Aorta (tissue), 5 donors: ENCODE data around the gene F2RL3. TPM values are rescaled to one million over a fixed set of nuclear protein-coding genes. Genes with fewer than 3 reads are reported as not detected.

Experiments
- ATAC-seq: fragments of 200-7000 bp; cut with Tn5 transposase; one replicate; pipeline ENCODE4 v1.9.1; 2022; ENCODE audit warnings: moderate library complexity; ENCODE audit not compliant: low FRiP score
- DNase-seq, 2 donors: peaks; one replicate each; pipeline ENCODE4 v3.0.0-alpha.2; 2020
- H3K27ac ChIP-seq, 2 donors: one replicate each; pipeline ENCODE4 v1.5.1; 2013; ENCODE audit warnings: low read length in 2 of 2, mild to moderate bottlenecking in 2 of 2, moderate library complexity in 2 of 2, control low read depth in 1 of 2, inconsistent platforms in 1 of 2, low read depth in 1 of 2
- H3K27me3 ChIP-seq, 2 donors: one replicate each; pipeline ENCODE4 v1.6.1; 2013; ENCODE audit warnings: control low read depth in 1 of 2, low read length in 1 of 2, mild to moderate bottlenecking in 1 of 2, moderate library complexity in 1 of 2; ENCODE audit not compliant: insufficient read depth in 2 of 2, control insufficient read depth in 1 of 2
- H3K36me3 ChIP-seq, 2 donors: one replicate each; pipeline ENCODE4 v1.6.1; 2013; ENCODE audit warnings: control low read depth in 1 of 2, low read length in 1 of 2, mild to moderate bottlenecking in 1 of 2; ENCODE audit not compliant: insufficient read depth in 2 of 2, control insufficient read depth in 1 of 2
- H3K4me1 ChIP-seq, 2 donors: one replicate each; pipeline ENCODE4 v1.6.1; 2013; ENCODE audit warnings: low read length in 2 of 2, control low read depth in 1 of 2, mild to moderate bottlenecking in 1 of 2, moderate library complexity in 1 of 2; ENCODE audit not compliant: insufficient read depth in 2 of 2, control insufficient read depth in 1 of 2
- H3K4me3 ChIP-seq, 2 donors: one replicate each; pipeline ENCODE4 v1.5.1; 2013; ENCODE audit warnings: low read length in 2 of 2, control low read depth in 1 of 2, mild to moderate bottlenecking in 1 of 2
- H3K9me3 ChIP-seq: one replicate; pipeline ENCODE4 v1.6.1; 2013; ENCODE audit warnings: mild to moderate bottlenecking, low read length; ENCODE audit not compliant: control insufficient read depth
- WGBS, 2 donors: extraction: QIAGEN DNeasy Blood & Tissue Kit; methylation state at CpG; one replicate each; pipeline ENCODE4 v1.1.7; 2013; 5-methylcytosine and 5-hydroxymethylcytosine counted together
- intact Hi-C, 2 donors: fragments of 100-400 bp; cut with DNase I; formaldehyde crosslinking; loops; one replicate each; pipeline versions ENCODE4 v1.14.2 to v1.15.0; 2022
- polyA plus RNA-seq, 2 donors: library from polyadenylated mRNA; stranded (reverse); fragments of 200-250 nt; gene quantifications; one replicate each; pipeline ENCODE4 v1.2.3, GENCODE V29; 2013
- total RNA-seq, 2 donors: library from RNA; stranded (reverse); fragmentation: NEBNext Ultra II Directional; extraction: Animal tissue kit (Norgen Biotek cat#: 25700); gene quantifications; one replicate each; pipeline ENCODE4 v1.2.1, GENCODE V29; 2021
- donor health status: healthy with polysubstance abuse.
- donor health status: Bipolar disorder and iron deficiency.
- donor health status: DM: no; HTN: no; CAD: no.
- donor health status: DM: no; HTN: no; CAD: no.
- donor health status: DM: yes; HTN: yes; CAD: no.

F2RL3 gene
- total and polyA plus RNA-seq, 4 donors: 0.13 to 9.9 (median 0.45) TPM

DNA sequence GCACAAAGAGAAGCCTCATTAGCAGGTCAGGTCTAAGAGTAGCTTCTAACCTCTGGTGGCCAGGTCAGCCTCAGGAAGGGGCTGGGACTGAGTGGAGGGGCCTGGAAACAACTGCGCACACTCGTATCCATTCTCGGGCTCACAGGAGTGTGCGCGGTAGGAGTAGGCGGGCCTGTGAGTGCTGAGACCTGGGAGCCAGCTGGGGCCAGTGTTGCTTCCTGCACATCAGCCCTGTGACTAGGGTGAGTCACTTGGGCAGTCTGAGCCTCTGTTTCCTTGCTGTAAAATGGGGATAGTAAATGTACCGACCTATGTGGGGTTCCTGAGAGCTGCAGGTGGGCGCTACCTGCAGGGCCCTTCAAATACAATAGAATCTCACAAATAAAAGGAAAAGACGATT, 32.7 kb upstream of the F2RL3 start:
- H3K4me3 ChIP-seq: no peak overlapping the region
- H3K27me3 ChIP-seq: no peaks in the 10 kb centered on the region
- no peak for ATAC-seq
- no peak overlapping the region for H3K27ac ChIP-seq
- no peaks in the 10 kb centered on the region for H3K4me1 ChIP-seq
- H3K9me3 ChIP-seq: no peaks in the 10 kb centered on the region
- no peak for DNase-seq
- intact Hi-C loops: no loop called here
- H3K36me3 ChIP-seq: peaks cover 4 to 10% of the 10 kb centered on the region in 2 donors
- WGBS, 2 donors: 95 to 96% methylated on average over 9 of the region's 9 CpGs

DNA sequence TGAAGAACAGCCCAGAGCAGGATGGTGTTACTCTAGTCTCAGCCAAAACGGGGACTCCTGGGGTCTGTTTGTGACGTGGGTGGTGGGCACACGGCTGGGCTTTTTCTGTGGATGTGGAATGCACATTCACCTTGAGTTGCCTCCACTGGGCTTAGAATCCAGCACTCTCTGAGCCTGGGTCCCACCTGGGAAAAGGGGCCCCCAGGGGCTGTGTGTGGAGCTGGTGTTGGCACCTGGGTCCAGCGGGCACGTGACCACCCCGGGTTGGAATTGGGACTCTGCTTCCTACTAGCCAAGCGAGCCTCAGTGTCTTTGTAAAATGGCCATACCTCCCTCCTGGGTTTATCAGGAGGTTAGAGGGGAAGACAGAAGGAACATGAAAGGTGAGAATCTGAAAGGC, 29.2 kb upstream of the F2RL3 start:
- ATAC-seq (no peak), DNase-seq (no peak)
- Histone ChIP-seq H3K4me1 (no peaks in the 10 kb centered on the region), H3K36me3 (peaks cover 3 to 10% of the 10 kb centered on the region in 2 donors), H3K4me3 (no peak overlapping the region), H3K27ac (no peak overlapping the region), H3K9me3 (no peaks in the 10 kb centered on the region), H3K27me3 (no peaks in the 10 kb centered on the region)
- intact Hi-C loops: no loop called here
- WGBS, 2 donors: 93 to 95% methylated on average over 7 of the region's 7 CpGs

DNA sequence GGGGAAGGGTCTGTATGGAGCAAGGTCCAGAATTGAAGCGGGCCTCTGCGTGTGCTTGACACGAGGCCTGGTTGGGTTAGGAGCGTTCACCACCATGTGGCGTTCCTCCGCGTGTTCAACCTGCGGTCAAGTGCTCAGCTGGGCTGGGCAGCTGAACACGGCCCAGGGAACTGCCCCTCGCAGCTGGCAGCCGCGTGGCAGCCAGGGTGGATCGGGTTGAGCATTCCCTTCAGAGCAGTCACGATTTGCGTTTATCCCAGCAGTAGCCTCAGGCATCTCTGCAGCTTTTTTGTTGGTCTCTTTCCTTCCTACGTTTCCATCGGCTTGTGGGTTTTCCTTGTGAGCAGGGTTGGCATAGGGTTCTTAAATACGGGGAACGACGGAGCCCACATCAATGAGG, 28.7 kb upstream of the F2RL3 start:
- WGBS, 2 donors: 90 to 92% methylated on average over 20 of the region's 20 CpGs

DNA sequence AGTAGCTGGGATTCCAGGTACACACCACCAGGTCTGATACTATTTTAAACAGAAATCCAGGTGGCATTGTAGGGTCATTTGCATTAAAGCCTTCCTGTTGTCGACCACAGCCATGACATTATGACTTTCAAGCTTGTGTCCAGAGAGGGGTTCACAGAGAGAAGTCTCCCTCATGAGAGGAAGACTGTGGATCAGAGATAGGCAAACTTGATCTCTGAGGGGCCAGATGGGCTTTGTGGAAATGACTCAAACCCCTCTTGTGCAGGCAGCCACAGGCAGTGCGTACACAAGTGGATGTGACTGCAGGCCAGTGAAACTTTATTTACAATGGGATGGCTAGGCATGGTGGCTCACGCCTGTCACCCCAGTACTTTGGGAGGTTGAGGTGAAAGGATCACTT, 27.8 kb upstream of the F2RL3 start:
- no peaks in the 10 kb centered on the region for H3K9me3 ChIP-seq
- no peaks in the 10 kb centered on the region for H3K4me1 ChIP-seq
- no peaks in the 10 kb centered on the region for H3K27me3 ChIP-seq
- WGBS, 2 donors: 87 to 95% methylated on average over 3 of the region's 3 CpGs
- H3K27ac ChIP-seq: no peak overlapping the region
- peaks cover 3 to 9% of the 10 kb centered on the region in 2 donors for H3K36me3 ChIP-seq
- intact Hi-C loops: no loop called here
- ATAC-seq: no peak
- no peak overlapping the region for H3K4me3 ChIP-seq
- DNase-seq: no peak

More for the DNA sequence above, 28.7 kb upstream of the F2RL3 start:
- Histone ChIP-seq H3K27me3 (no peaks in the 10 kb centered on the region), H3K4me3 (no peak overlapping the region), H3K4me1 (no peaks in the 10 kb centered on the region), H3K9me3 (no peaks in the 10 kb centered on the region), H3K27ac (no peak overlapping the region), H3K36me3 (peaks cover 3 to 9% of the 10 kb centered on the region in 2 donors)
- DNase-seq: no peak
- intact Hi-C loops: no loop called here
- no peak for ATAC-seq

- H3K36me3 ChIP-seq: peaks cover 3 to 9% of the 10 kb centered on the region in 2 donors
Observed at GRCh38 chr19:16861834-16862233, 27.0 kb upstream of the F2RL3 start.

DNA sequence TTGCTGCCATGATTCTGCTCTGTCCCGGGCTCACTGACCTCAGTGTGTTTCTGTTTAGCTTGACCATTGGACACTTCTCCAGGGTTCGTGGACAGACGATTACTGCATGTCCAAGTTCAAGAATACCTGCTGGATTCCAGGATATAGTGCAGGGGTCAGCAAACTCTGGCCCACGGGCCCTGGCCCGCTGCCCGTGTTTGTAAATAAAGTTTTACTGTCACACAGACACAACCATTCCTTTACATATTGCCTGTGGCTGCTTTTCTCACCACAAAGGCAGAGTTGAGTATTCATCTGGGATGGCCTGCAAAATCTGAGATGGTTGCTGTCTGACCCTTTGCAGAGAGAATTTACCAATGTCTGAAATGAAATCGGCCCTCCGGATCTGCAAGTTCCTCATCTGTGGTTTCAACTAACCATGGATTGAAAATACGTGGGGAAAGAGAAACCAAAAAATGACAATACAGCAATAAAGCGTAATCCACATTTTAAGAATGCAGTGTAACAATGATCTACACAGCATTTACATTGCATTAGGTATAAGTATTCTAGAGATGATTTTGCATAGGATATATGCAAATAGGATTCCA, 25.9 kb upstream of the F2RL3 start:
- 91 to 94% methylated on average over 10 of the region's 10 CpGs for WGBS, 2 donors
- no peak overlapping the region for H3K27ac ChIP-seq
- DNase-seq (no peak), ATAC-seq (no peak)
- peaks cover 3 to 12% of the 10 kb centered on the region in 2 donors for H3K36me3 ChIP-seq
- intact Hi-C loops: no loop called here
- no peaks in the 10 kb centered on the region for H3K9me3 ChIP-seq
- no peak overlapping the region for H3K4me3 ChIP-seq
- no peaks in the 10 kb centered on the region for H3K4me1 ChIP-seq
- no peaks in the 10 kb centered on the region for H3K27me3 ChIP-seq

More at GRCh38 chr19:16861834-16862233, 27.0 kb upstream of the F2RL3 start:
- ATAC-seq (no peak), DNase-seq (no peak)
- Histone ChIP-seq H3K27ac (no peak overlapping the region), H3K4me1 (no peaks in the 10 kb centered on the region), H3K4me3 (no peak overlapping the region), H3K27me3 (no peaks in the 10 kb centered on the region), H3K9me3 (no peaks in the 10 kb centered on the region)
- intact Hi-C loops: no loop called here
- 87 to 89% methylated on average over 5 of the region's 5 CpGs for WGBS, 2 donors

DNA sequence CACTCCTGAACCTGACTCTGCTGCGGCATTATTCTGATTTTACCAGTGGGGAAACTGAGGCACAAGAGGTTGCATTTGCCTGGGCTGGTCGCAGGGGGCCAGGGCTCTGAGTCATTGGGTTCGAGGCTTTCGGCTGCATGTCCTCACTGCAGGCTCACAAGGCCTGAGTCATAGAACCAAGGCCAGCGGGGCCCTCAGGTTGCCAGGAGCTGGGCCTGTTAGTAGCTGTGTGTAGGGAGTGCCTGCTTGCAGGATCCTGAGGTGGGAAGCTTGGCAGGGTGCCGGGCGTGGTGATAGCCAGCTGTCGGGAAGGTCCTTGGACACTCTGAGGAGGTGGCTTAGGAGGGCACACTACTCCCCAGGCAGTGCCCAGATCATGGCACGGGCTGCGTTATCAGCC, 21.6 kb upstream of the F2RL3 start:
- H3K36me3 ChIP-seq: peaks cover 0 to 14% of the 10 kb centered on the region in 2 donors
- H3K4me3 ChIP-seq: no peak overlapping the region
- H3K27me3 ChIP-seq: no peaks in the 10 kb centered on the region

DNA sequence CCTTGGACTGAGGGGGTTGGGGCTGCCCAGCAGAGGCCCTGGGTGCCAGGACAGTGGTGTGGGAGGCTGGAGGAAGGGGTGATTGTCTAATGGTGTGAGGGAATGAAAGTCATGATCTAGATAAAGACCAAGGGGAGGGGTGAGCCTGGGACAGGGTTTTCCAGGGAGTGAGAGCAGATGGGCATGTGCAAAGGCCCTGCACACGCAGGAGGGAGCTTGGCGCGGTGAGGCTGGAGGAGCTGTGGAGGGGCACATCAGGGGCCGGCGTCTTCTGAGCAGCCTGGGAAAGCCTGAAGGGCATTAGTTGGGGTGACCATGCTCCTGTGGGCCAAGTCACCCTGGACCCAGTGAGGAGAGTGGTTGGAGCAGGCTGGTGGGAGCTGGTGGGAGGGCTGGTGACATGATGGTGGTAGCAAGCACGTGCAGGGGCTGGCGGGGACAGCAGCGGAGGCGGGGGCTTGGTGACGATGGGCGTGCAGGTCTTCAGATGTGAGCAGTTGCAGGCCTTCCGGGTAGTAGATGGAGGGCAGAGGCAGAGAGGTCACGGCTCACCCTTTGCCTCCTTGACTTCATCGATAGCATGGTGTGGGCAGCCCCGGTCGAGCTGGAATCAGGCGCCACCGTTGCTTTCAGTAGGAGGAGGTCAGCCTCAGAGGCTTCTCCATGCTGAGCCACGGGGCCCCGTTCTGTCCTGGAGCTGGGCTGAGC, 20.2 kb upstream of the F2RL3 start:
- DNase-seq (no peak), ATAC-seq (peak; percentile 11)
- intact Hi-C loops: no loop called here
- H3K36me3 ChIP-seq: peaks cover 0 to 5% of the 10 kb centered on the region in 2 donors
- H3K4me1 ChIP-seq: no peaks in the 10 kb centered on the region
- no peak overlapping the region for H3K27ac ChIP-seq
- WGBS, 2 donors: 91 to 92% methylated on average over 20 of the region's 20 CpGs
- H3K9me3 ChIP-seq: no peaks in the 10 kb centered on the region
- no peaks in the 10 kb centered on the region for H3K27me3 ChIP-seq
- no peak overlapping the region for H3K4me3 ChIP-seq

More for the DNA sequence above, 21.6 kb upstream of the F2RL3 start:
- no peak for ATAC-seq
- H3K4me1 ChIP-seq: no peaks in the 10 kb centered on the region
- H3K9me3 ChIP-seq: no peaks in the 10 kb centered on the region
- intact Hi-C loops: no loop called here
- DNase-seq: no peak
- 94 to 96% methylated on average over 10 of the region's 10 CpGs for WGBS, 2 donors
- H3K27ac ChIP-seq: no peak overlapping the region
